Stimulated activated CD4-positive, alpha-beta T cell treated with anti-CD3 and anti-CD28 coated beads, TNF-alpha, amount 100 ng/mL, for 48 hours (primary cell): Measurements from ENCODE around the gene THOC7.

ENCODE experiments used
- DNase-seq, 3 donors: peaks; one replicate each; pipeline ENCODE4 v3.0.0-alpha.2; 2020; ENCODE audit warnings: low read depth in 3 of 3

THOC7 gene

GRCh38 chr3:63845215-63845614 is 18.4 kb downstream of the THOC7 start:
- no peak for DNase-seq

DNA sequence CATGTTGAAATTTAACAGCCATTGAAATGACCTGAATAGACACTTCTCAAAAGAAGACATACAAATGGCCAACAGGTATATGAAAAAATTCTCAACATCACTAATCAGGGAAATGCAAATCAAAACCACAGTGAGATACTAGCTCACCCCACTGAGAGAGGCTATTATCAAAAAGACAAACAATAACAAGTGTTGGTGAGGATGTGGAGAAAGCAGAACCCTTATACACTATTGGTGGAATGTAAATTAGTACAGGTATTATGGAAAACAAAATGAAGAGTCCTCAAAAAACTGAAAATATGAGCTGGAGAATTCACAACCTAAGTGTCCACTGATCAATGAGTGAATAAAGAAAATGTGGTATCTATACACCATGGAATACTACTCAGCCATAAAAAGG is 21.5 kb downstream of the THOC7 start:
- no peak for DNase-seq

- no peak for DNase-seq
Measured at GRCh38 chr3:63841704-63842103, 21.9 kb downstream of the THOC7 start.

- DNase-seq, result no peak
Measured at GRCh38 chr3:63832395-63832794, 31.2 kb downstream of the THOC7 start.

DNA sequence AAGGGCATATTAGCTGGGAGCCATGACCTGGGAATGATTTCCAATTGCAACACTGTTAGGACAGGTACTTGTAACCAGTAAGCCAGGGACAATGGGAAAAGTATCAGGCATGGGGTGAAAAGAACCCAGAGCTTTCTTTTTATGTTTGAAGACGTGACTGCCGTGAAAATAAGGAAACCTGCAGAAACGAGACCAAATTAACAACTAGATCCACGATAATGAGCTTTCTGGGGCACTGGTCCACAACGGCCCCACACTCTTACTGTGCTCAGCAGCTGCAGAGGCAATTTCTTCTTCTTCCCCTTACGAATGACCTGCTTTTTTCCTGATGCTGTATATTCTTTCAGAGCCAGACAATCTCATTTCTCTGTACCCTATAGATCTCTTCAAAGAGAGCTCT is 33.1 kb downstream of the THOC7 start:
- DNase-seq, result no peak

- DNase-seq, result no peak
Measured at GRCh38 chr3:63824309-63824708, 39.3 kb downstream of the THOC7 start.

DNA sequence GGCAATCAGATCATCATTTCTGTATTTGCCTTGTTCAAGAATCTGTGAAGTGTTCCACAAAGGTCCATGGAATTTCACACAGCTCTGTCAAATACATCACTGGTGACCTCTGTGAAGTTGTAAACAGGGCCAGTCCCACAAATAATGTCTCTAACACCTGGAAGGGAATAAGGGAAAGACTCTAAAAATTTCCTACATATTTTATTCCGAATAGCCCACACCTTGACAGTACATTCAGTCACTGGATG is 44.5 kb downstream of the THOC7 start, which contains the start of gene C3orf49:
C3orf49 (plus strand) TSS at position 149 of the 248 bp plus-strand sequence. CDS start 173 bp downstream, outside the sequence.
- no peak for DNase-seq

- DNase-seq, result peak; percentile 19 to 45 (median 41)
Measured at GRCh38 chr3:63818282-63819150, 45.1 kb downstream of the THOC7 start.

DNA sequence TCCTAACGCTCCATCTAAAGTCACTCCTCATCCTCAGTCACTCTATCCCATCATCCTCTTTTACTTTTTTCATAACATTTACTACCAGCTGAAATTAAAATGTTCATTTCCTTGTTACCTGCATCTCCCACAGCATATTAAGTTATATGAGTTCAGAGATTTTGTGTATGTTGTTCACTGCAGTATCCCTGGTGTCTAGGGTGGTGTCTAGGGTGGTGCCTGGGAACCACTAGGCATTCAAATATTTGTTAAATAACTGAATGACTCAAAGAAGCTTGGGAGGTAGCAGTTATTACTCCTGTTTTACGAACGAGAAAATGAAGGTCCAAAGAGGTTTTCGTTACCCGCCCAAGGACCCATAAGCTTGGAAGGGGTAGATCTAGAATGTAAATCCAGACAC is 46.4 kb downstream of the THOC7 start:
- no peak for DNase-seq

DNA sequence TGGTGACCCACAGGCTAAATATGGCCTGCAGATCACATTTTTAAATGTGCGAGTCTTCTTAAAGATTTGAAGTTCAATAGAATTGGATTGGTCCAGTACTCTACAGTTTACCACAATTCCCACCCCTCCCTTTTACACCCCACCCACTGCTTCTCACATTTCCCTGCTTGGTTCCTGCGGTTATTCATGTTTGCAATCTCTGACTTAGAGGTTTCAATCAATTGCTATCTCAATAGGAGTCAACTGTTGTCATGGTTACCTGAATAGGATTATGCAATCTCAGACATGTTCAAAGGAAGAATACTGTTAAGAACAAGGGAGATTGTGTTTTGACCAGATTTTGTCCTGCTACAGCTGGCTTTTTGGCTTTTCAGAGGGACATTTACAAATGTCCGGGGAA is 49.4 kb downstream of the THOC7 start:
- no peak for DNase-seq

DNA sequence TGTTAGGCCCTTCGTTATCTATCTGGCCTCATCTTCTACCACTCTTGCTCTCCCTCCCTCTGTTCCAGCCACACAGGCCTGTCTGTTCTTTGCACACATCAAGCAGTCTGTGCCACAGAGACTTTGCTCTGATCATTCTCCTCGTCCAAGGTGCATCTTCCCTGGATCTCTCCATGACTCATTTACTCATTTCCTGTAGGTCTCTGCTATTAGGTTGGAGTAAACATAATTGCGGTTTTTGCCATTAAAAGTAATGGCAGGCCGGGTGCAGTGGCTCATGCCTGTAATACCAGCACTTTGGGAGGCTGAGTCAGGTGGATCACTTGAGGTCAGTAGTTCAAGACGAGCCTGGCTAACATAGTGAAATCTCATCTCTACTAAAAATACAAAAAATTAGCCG is 54.0 kb downstream of the THOC7 start:
- no peak for DNase-seq

DNA sequence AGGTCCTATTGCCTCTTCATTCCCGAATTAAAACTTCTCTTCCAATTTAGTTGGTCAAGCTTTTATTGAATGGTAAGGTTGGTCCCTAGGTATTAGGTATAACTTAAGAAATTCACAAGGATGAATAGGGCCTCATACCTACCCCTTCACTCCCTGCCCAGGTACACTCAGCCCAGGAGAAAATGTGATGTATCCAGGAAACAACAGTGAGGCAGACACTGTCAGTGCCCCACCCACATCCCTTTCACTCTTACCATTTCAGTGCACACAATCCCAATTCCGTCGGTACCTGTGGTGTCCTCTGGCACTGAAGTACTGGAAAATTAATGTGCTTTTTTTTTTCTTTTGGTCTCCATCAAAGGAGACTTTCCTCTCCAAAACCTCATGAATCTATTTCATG is 55.0 kb downstream of the THOC7 start:
- DNase-seq, result no peak

DNA sequence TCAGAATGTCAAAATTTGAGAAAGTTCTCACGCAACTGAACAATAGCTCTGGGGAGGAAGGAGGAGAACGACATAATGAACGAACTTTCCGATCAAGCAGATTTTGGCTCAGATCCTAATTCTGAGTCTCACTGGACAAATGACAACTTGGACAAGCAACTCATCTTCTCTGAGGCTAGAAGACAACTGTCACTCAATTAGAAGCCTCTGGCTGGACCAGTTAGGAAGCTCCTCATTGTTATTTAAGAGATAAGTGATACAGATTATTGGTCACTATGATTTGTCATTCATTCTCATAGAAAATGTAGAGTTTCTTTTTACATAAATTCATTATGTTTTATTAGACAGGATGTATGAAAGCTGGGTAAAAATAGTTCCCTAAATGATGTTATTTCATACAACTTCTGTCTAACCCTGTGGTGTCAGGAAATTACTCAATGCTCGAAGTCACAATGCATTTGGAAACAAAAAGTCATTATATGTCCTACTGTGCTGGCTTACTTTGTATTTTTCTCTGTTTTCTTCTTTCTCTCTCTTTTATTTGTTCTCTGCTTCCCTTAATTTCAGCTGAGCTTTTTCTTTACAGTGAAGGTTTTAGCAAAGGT is 55.5 kb downstream of the THOC7 start:
- DNase-seq, result no peak

DNA sequence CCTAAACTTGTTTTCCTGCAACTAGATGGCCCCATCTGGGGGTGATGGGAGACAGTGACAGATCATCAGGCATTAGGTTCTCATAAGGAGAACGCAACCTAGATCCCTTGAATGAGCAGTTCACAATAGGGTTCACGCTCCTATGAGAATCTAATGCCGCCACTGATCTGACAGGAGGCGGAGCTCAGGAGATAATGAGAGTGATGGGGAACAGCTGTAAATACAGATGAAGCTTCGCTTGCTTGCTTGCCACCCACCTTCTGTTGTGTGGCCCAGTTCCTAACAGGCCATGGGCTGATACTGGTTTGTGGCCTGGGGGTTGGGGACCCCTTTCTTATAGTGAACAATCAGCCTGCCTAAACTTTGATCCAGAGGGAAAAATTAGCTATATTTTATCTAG is 59.7 kb downstream of the THOC7 start:
- no peak for DNase-seq

- no peak for DNase-seq
Measured at GRCh38 chr3:63800097-63800496, 63.5 kb downstream of the THOC7 start.

GRCh38 chr3:63798949-63799348 is 64.7 kb downstream of the THOC7 start:
- no peak for DNase-seq

DNA sequence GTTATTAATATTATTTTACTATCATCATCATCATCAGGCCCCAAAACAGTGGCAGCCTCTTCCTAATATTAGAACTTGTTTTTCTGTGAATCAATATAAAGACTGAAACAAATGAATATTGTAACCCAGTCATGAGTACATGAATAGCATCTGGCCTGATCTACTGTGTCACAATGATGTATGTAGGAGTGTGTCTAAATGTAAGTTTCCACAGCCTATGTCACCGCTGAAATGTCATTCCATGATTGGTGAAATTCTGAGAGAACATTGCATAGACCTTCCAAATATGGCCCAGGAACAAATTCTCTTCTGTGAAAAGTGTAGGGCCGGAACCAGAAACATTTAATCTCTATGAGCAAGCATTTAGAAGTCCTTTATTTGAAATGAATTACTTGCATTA is 65.1 kb downstream of the THOC7 start:
- no peak for DNase-seq

DNA sequence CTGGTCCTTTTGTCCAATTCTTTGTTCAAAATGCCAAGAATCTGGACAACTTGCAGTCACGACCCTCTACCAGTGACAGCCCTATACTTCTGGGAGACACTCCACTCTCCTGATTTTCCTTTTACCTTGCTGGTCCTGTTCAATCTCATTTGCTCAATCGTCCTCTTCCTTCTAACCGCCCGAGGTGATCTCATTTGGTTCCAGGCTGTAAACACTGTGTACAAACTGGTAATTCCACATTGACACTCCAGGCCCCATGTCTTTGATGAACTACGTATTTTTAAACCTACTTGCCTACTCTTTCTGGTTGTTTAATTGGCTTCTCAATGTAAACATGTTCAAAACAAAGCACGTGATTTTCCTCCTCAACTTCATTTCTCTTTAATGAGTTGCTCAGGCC is 68.2 kb downstream of the THOC7 start:
- DNase-seq, result no peak

GRCh38 chr3:63791974-63792373 is 71.6 kb downstream of the THOC7 start:
- DNase-seq, result no peak
